Measurements from ENCODE around the gene SYN1.
"Not testable (repeated sequence)": the region's sequence is repeated elsewhere in the genome, so short reads cannot be mapped to it uniquely, and the experiment has no call there.

SYN1 gene

DNA sequence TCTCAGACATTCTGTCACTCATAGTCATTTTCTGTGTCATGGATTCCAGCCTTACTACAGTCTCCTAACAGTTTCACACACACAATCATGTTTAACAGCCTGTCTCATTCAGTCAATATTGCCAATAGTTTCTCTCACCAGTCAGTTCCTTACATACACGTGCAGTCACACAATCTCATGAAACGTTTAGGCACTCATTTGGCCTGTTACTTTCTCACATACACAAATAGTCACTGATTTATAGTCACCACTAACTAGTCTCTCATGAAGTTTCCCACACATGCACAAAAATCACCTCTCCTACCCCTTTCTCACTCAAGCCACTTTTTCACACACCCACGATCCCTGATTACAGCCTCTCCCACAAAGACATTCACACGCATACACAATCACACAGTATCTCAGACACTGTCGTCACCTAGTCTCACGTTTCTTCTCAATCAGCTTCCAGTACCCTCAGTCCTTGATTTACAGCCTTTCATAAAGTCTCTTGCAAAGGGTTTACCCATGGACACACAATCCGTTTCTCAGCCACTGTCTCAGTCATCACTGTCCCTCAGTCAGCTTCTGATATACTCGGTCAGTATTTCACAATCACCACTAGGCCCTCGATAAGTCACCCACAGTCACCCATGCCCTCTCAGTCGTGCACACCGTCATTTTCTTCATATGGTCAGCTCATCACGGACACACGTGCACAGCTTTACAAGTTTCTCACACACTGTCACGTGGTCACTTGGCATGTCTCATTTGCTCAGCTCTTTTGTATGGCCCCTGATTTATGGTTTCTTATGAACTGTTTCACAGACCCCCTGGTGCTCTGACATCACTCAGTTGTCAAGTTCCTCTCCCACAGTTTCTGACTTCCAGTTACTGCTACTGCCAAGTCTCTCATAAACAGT is 14.3 kb upstream of the SYN1 start:
- no peak for DNase-seq (ENCODE audit: low spot score)

DNA sequence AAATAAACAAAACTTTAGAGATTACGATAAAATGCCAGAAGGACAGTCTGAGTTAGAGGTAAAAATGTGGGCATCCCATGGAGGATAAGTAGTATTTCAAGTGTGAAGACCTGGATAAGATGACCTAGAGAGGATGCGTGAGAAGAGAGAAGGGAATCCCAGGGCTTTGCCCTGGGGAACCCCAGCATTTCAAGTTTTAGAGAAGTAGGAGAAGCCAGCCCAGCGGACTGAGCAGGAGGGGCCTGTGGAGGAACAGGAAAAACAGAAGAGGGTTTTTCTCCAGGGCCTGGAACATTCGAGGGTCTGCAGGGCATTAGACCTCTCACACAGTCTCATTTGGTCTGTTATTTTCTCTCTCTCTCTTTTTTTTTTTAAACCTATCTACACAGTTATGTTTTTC is 13.0 kb upstream of the SYN1 start:
- no peak for DNase-seq (ENCODE audit: low spot score)

DNA sequence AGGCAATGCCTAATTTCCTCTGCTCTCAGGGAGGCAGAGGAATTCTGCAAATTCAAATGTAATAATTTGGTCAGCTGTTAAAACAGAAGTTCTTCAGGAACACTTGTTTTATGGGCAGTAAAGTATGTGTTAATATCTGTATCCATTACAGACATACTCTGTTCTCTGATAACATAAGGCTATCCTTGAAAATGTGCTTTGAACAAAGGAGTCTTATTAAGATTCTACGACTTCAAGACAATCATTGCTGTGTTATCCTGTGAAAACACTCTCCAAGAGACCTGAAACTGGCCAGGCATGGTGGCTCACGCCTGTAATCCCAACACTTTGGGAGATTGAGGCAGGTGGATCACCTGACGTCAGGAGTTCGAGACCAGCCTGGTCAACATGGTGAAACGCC is 12.0 kb upstream of the SYN1 start:
- no peak for DNase-seq (ENCODE audit: low spot score)

GRCh38 chrX:47629419-47630200 is 10.0 kb upstream of the SYN1 start, which contains the start of gene CFP:
TSS of gene CFP (minus strand) at chrX:47629930. CDS start at chrX:47629844, 86 bp downstream.
- no peak for DNase-seq (ENCODE audit: low spot score)

- no peak for DNase-seq (ENCODE audit: low spot score)
These were observed 9.3 kb upstream of the SYN1 start for GRCh38 chrX:47628982-47629381.

DNA sequence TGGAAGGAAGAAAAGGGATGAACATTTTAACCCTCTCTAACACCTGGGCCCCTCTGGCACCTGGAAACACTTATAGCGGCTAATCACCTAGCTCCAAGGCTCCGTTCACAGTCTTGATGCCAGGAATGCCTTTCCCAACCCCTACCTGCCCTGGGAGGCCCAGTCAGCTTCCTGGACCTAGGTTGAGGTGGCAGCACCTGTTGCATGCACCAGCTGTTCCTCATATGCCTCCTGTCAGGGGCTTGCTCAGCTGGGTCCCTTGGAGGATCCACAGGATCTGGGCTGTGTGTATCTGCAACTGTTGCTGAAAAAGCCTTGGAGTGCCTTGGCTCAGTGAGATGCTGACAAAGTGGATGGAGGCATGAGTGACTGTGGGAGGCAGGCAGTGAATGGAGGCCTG is 5.7 kb upstream of the SYN1 start:
- DNase-seq (ENCODE audit: low spot score) = no peak

DNA sequence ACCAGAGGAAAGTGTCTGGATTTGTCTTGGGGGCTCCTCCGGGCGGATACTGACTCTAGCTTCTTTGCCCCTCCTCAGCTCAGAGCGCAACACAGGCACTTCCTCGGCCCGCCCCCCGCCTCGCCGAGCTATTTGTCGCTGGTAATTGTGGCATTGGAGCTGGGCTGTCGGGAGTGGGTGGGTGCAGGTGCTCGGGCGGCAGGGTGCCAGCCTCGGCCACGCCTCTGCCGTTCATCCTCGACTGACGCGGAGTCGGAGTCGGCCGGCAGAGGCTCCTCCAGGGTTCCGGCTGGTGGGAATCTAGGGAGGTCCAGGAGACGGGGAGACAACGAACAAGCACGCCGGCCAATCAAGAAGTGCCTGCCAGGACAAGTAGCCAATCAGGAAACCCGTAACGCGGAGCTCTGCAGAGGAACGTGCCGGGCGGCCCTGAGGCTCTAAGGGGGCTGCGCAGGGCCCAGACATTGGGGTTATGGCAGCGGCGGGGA is 3.9 kb upstream of the SYN1 start:
- DNase-seq (ENCODE audit: low spot score) = peak; percentile 82

DNA sequence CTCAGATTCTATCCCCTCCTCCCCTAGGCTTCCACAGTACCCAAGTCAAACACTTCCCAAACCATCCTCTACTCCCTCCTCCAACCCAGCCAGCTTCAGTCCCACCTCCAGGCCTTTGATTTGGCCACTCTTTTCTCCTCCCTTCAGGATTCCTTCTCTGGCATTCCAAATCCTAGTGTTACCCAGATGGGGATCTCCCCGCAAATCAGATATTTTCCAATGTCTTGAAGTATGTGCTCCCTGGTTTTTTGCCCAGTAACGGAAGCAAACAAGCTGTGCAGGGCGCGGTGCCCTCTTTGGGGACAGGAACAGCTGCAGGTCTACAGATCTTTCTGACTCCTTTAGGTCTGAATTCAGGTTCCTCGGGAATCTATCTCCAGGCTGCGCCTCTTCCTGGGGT is 2.2 kb upstream of the SYN1 start:
- DNase-seq (ENCODE audit: low spot score) = no peak

DNA sequence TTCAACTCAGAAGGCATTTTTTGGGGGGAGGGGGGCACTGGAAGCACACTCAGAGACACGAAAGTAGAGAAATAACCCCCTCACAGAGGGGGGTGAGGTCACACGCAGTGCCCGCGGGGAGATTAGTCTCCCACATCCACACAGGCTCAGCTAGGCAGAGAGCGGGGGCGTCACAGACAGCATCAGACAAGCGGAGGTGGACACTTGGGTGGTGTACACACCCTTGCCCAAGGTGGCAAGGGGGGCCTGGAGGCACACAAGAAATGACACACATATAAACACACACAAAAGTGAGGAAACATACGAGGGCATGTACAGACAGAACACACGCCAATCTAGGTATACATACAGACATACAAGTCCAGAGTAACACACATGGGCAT is 637 bp upstream of the SYN1 start:
- DNase-seq (ENCODE audit: low spot score) = no peak

DNA sequence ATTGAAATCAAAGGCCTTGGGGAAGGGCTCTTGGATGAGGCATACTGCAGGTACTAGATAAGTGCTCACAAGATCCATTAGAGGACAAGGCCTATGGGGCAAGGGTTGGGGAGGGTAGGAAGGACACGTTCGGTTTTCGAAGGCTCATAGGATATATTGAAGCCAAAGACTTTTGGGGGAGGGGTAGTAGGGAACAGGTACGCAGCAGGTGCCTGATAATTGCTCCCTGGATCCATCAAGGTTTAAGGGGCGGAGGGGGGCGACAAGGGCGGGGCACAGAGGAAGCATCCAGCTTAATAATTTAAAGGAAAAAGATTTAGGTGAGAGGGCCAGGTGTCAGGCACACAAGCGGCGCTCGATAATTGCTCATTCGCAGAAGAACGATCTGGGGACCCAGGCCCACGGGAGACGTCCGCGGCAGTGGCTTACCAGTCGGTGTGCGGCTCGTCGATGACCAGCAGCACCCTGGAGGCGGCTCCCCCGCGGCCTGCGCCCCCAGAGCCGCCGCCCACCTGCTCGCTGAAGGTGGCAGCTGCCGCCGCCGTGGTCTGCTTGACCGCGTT is 653 bp downstream of the SYN1 start:
- no peak for DNase-seq (ENCODE audit: low spot score)

GRCh38 chrX:47614618-47615017 is 5.0 kb downstream of the SYN1 start:
- DNase-seq (ENCODE audit: low spot score) = no peak

- DNase-seq (ENCODE audit: low spot score) = no peak
These were observed 6.6 kb downstream of the SYN1 start for GRCh38 chrX:47613082-47613481.

DNA sequence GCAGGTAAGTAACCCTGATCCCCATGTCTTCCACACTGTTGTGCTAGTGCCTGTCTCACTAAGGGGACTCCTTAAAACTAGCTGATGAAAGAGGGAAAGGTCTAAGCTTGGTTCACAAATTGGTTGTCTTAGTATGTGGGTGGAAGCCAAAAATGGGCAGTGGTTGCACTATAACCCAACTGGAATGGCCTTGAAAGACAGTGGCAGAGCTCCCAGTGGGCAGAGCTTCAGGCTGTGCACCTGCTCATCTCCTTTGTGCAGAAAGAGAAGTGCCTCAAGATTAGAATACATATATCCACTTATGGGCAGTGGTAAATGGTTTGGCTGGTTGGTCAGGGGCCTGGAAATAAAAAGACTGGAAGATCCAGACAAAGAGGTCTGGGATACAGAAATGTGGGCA is 7.2 kb downstream of the SYN1 start:
- DNase-seq (ENCODE audit: low spot score) = no peak

DNA sequence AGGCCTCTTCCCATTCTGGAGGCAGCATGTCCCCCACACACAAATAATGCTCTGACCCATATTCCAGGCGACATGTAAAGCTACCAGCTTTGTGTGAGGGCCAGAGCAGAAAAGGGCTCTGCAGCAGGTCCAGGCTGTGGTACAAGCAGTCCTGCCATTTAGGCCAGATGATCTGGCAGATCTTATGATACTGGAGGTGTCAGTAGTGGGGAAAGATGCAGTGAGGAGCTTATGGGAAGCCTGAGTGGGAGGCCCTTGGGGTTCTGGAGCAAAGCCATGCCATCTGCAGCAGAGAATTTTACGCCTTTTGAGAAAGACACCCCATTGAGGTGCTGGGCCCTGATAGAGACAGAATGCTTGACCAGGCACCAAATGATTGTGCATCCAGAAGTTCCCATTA is 7.7 kb downstream of the SYN1 start:
- no peak for DNase-seq (ENCODE audit: low spot score)

GRCh38 chrX:47611489-47611888 is 8.2 kb downstream of the SYN1 start:
- DNase-seq (ENCODE audit: low spot score) = no peak

DNA sequence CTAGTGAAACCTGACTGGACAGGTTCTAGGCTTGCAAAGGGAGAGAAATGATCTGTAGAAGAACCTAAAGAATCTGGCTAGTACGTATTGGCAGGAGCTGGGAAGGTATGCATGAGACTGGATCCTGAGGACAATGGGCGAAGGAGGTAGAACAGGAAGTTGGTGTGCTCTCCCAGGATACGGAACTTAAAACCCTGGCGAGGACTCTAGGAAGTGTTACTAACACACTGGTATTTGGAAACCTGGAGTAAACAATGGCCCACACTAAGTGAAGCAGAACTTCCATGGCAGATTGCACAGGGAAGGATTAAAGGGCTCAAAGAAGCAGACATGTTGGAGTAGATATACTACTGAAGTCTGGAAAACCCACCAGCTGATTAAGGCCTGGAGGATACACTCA is 9.1 kb downstream of the SYN1 start:
- no peak for DNase-seq (ENCODE audit: low spot score)

GRCh38 chrX:47608130-47608810 is 11.4 kb downstream of the SYN1 start:
- DNase-seq (ENCODE audit: low spot score) = no peak

DNA sequence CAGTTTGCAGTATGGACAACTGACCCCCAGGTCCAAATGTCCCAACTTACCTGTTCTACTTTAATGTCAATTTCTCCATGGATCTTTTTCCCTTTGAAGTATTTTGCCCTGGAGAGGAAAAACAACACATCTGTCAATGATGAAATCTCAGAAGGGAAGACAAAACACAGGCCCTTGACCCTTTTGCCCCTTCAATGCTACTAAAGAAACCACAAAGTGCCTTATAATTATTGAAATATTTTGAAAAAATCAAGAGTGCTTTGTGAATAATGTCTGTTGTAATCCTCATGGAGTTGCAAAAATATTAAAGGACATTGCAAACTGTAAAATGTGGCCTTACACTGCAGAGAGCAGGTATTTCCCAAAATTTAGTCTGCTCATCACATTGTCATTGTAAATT is 12.6 kb downstream of the SYN1 start:
- DNase-seq (ENCODE audit: low spot score) = no peak

DNA sequence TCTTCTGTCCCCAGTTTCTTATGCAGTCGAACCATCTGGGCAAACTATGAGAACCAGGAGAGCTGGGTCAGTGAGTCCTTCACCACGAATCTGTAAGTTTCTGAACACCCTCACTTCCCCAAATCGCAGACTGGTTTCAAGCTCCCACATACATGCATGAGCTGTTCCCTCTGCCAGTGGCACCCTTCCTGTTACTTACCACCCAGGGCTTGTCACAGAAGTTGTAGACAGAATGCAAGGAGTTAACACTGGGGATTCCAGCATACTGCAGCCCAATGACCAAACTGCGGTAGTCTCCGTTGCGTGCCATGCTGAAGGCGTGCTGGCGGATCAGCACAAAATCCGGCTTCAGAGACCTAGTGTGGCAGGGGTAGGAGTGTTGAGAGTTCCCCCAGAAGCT is 14.6 kb downstream of the SYN1 start:
- peak; percentile 16 for DNase-seq (ENCODE audit: low spot score)

GRCh38 chrX:47603125-47603524 is 16.5 kb downstream of the SYN1 start:
- not testable (repeated sequence) for DNase-seq (ENCODE audit: low spot score)

- no peak for DNase-seq (ENCODE audit: low spot score)
These were observed 22.4 kb downstream of the SYN1 start for GRCh38 chrX:47597222-47597621.

DNA sequence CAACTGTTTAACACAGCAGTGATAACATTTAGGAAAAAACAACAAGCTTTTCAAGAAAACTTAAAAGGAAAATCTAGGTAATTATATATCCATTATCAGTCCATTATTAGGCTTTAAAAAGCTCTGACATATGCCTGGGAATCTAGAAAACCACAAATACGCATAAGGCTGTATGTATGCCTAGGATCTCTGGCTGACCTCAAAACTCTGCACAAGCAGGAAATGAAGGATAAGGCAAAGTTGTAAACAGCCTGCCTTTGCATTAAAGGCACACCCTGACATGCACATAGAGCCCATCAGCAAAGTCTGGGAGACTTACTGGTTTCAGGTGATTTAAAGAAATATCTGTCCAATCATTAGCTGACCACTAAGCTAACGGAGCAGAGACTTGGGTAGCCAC is 23.4 kb downstream of the SYN1 start:
- DNase-seq (ENCODE audit: low spot score) = no peak

Data from ecto neural progenitor cell (in vitro differentiated cells).